ENCODE measurements around the gene HMOX2. TPM values are rescaled to one million over a fixed set of nuclear protein-coding genes. Genes with fewer than 3 reads are reported as not detected.

The HMOX2 gene
- total RNA-seq, 1 experiment from 2014 or later: 36.7 TPM

DNA sequence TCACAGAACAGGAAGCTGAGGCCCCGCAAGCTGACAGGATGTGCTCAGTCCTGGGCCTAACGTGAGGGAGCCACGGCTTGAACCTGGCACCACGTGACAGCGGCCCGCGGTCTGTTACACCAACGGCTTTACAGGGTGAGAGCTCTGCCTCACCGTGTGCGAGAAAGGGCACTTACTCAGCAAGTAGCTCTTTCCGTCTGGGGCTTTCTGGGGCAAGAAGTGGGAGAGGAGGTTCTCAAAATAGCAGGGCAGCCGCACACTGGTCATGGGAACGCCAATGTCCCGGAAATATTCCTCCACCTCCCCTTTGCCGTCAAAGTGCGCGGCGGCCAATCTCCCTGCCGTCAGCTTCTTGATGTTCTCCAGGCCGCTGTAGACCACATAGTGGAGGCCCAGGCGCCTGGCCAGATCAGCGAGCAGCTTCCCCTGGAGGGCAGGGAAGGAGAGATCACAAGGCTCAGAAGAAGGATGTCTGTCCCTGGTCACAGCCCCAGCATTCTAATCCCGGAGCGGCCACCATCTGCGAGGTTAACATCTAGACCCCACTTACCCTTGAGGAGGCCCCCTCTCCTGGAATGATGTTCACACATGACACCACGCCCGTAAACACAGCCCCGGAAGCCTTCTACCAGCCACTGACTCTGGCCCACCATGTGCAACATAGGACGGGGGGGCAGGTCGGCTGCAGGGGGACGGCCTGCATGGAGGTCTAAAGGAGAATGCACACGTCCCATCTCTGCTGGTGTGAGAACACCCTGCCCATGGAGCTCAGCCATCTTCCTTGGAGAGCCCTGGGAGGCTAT lies 10.0 kb upstream of the HMOX2 start:
- intact Hi-C loops (cut with micrococcal nuclease; ENCODE audit: unreplicated experiment): no loop called here
- CTCF ChIA-PET: no interaction called here
- H3K9me3 ChIP-seq: no peaks in the 10 kb centered on the region
- DNase-seq: no peak
- POLR2A ChIA-PET: no interaction called here
- H3K4me3 Mint-ChIP-seq (ENCODE audit: unreplicated experiment): no peak overlapping the region
- H3K9me3 Mint-ChIP-seq (ENCODE audit: unreplicated experiment): no peaks in the 10 kb centered on the region
- H3K36me3 Mint-ChIP-seq (ENCODE audit: insufficient read depth, unreplicated experiment): peaks cover 36% of the 10 kb centered on the region
- peaks cover 4% of the 10 kb centered on the region for H3K4me1 Mint-ChIP-seq (ENCODE audit: low read depth, unreplicated experiment)
- peaks cover 4% of the 10 kb centered on the region; the same call in 1 of the 2 replicates for H3K4me1 ChIP-seq
- H3K27me3 Mint-ChIP-seq (ENCODE audit: insufficient read depth, unreplicated experiment): no peaks in the 10 kb centered on the region
- H3K4me3 ChIP-seq (ENCODE audit: low read depth, low read length): no peak overlapping the region
- peaks cover 2% of the 10 kb centered on the region; the same call in 1 of the 2 replicates for H3K36me3 ChIP-seq (ENCODE audit: control insufficient read depth, insufficient read depth, low read length)
- H3K27ac Mint-ChIP-seq (ENCODE audit: unreplicated experiment): no peak overlapping the region
- no peaks in the 10 kb centered on the region for H3K27me3 ChIP-seq (replicated peaks; ENCODE audit: control insufficient read depth, insufficient read depth, low read length)
- TF ChIP-seq, protein P1, sequence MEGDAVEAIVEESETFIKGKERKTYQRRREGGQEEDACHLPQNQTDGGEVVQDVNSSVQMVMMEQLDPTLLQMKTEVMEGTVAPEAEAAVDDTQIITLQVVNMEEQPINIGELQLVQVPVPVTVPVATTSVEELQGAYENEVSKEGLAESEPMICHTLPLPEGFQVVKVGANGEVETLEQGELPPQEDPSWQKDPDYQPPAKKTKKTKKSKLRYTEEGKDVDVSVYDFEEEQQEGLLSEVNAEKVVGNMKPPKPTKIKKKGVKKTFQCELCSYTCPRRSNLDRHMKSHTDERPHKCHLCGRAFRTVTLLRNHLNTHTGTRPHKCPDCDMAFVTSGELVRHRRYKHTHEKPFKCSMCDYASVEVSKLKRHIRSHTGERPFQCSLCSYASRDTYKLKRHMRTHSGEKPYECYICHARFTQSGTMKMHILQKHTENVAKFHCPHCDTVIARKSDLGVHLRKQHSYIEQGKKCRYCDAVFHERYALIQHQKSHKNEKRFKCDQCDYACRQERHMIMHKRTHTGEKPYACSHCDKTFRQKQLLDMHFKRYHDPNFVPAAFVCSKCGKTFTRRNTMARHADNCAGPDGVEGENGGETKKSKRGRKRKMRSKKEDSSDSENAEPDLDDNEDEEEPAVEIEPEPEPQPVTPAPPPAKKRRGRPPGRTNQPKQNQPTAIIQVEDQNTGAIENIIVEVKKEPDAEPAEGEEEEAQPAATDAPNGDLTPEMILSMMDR (IDR thresholded peaks at IDR 0.05; ENCODE audit: insufficient read depth in 1 of 2, low read depth in 1 of 2, low read length in 1 of 2, severe bottlenecking in 1 of 2, unreplicated experiment in 1 of 2): no peak
- no TSS peak for BruUV-seq (replicated peaks)

DNA sequence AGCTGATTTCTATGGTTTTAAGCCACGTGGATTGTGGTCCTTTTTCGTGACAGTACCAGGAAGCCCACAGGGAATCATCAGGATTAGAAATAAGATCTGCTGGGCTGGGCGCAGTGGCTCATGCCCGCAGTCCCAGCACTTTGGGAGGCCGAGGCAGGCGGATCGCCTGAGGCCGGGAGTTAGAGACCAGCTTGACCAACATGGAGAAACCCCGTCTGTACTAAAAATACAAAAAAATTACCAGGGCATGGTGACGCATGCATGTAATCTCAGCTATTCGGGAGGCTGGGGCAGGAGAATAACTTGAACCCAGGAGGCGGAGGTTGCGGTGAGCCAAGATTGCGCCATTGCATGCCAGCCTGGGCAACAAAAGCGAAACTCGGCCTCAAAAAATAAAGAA lies 8.3 kb upstream of the HMOX2 start:
- Mint-ChIP-seq H3K36me3 (ENCODE audit: insufficient read depth, unreplicated experiment) (peaks cover 36% of the 10 kb centered on the region), H3K27me3 (ENCODE audit: insufficient read depth, unreplicated experiment) (no peaks in the 10 kb centered on the region), H3K4me1 (ENCODE audit: low read depth, unreplicated experiment) (peaks cover 4% of the 10 kb centered on the region), H3K27ac (ENCODE audit: unreplicated experiment) (no peak overlapping the region), H3K4me3 (ENCODE audit: unreplicated experiment) (no peak overlapping the region), H3K9me3 (ENCODE audit: unreplicated experiment) (no peaks in the 10 kb centered on the region)
- no peak for DNase-seq
- H3K4me1 ChIP-seq: peaks cover 4% of the 10 kb centered on the region
- ChIA-PET POLR2A (no interaction called here), CTCF (no interaction called here)
- no peak overlapping the region for H3K4me3 ChIP-seq (ENCODE audit: low read depth, low read length)
- H3K36me3 ChIP-seq (ENCODE audit: control insufficient read depth, insufficient read depth, low read length): peaks cover 2% of the 10 kb centered on the region; the same call in 1 of the 2 replicates
- TF ChIP-seq, protein P1 (IDR thresholded peaks at IDR 0.05; ENCODE audit: insufficient read depth in 1 of 2, low read depth in 1 of 2, low read length in 1 of 2, severe bottlenecking in 1 of 2, unreplicated experiment in 1 of 2): no peak
- H3K27me3 ChIP-seq (replicated peaks; ENCODE audit: control insufficient read depth, insufficient read depth, low read length): no peaks in the 10 kb centered on the region
- intact Hi-C loops (cut with micrococcal nuclease; ENCODE audit: unreplicated experiment): no loop called here
- BruUV-seq (replicated peaks): no TSS peak
- no peaks in the 10 kb centered on the region for H3K9me3 ChIP-seq

- H3K27ac Mint-ChIP-seq (ENCODE audit: unreplicated experiment): no peak overlapping the region
- ChIA-PET CTCF (no interaction called here), POLR2A (no interaction called here)
- H3K9me3 Mint-ChIP-seq (ENCODE audit: unreplicated experiment): no peaks in the 10 kb centered on the region
- H3K36me3 ChIP-seq (ENCODE audit: control insufficient read depth, insufficient read depth, low read length): peaks cover 2% of the 10 kb centered on the region; the same call in 1 of the 2 replicates
- H3K27me3 Mint-ChIP-seq (ENCODE audit: insufficient read depth, unreplicated experiment): no peaks in the 10 kb centered on the region
- no peak overlapping the region for H3K4me3 Mint-ChIP-seq (ENCODE audit: unreplicated experiment)
- TF ChIP-seq, protein P1 (IDR thresholded peaks at IDR 0.05; ENCODE audit: insufficient read depth in 1 of 2, low read depth in 1 of 2, low read length in 1 of 2, severe bottlenecking in 1 of 2, unreplicated experiment in 1 of 2): no peak
- H3K9me3 ChIP-seq: no peaks in the 10 kb centered on the region
- no peak overlapping the region for H3K4me3 ChIP-seq (ENCODE audit: low read depth, low read length)
- peaks cover 4% of the 10 kb centered on the region for H3K4me1 Mint-ChIP-seq (ENCODE audit: low read depth, unreplicated experiment)
- no TSS peak for BruUV-seq (replicated peaks)
- H3K27me3 ChIP-seq (replicated peaks; ENCODE audit: control insufficient read depth, insufficient read depth, low read length): no peaks in the 10 kb centered on the region
- peaks cover 4% of the 10 kb centered on the region for H3K4me1 ChIP-seq
- peaks cover 35% of the 10 kb centered on the region for H3K36me3 Mint-ChIP-seq (ENCODE audit: insufficient read depth, unreplicated experiment)
- intact Hi-C loops (cut with micrococcal nuclease; ENCODE audit: unreplicated experiment): no loop called here
- DNase-seq: no peak
These were observed 7.2 kb upstream of the HMOX2 start for GRCh38 chr16:4468972-4469371.

All from Caco-2 (cell line).